ENCODE results near the gene ZNF501.

The ZNF501 gene

GRCh38 chr3:44762690-44763089 lies 33.3 kb downstream of the ZNF501 start:
- peak overlapping the region; percentile 96 for H3K4me3 ChIP-seq (ENCODE audit: low read length)
- DNase-seq (ENCODE audit: low read depth): no peak
- no peak for TF ChIP-seq CTCF (conservative IDR thresholded peaks at IDR 0.05; ENCODE audit: low read depth, low read length)

GRCh38 chr3:44764248-44764647 lies 34.8 kb downstream of the ZNF501 start:
- no peak overlapping the region for H3K4me3 ChIP-seq (ENCODE audit: low read length)
- no peak for TF ChIP-seq CTCF (conservative IDR thresholded peaks at IDR 0.05; ENCODE audit: low read depth, low read length)
- no peak for DNase-seq (ENCODE audit: low read depth)

GRCh38 chr3:44771424-44772098 lies 42.1 kb downstream of the ZNF501 start:
- H3K4me3 ChIP-seq (ENCODE audit: low read length): no peak overlapping the region

GRCh38 chr3:44772099-44772442 lies 42.6 kb downstream of the ZNF501 start:
- H3K4me3 ChIP-seq (ENCODE audit: low read length): no peak overlapping the region
- DNase-seq (ENCODE audit: low read depth): no peak
- TF ChIP-seq CTCF (conservative IDR thresholded peaks at IDR 0.05; ENCODE audit: low read depth, low read length): no peak

More at GRCh38 chr3:44771424-44772098, 42.1 kb downstream of the ZNF501 start:
- DNase-seq (ENCODE audit: low read depth): no peak
- TF ChIP-seq CTCF (conservative IDR thresholded peaks at IDR 0.05; ENCODE audit: low read depth, low read length): no peak

- no peak overlapping the region for H3K4me3 ChIP-seq (ENCODE audit: low read length)
- no peak for DNase-seq (ENCODE audit: low read depth)
- no peak for TF ChIP-seq CTCF (conservative IDR thresholded peaks at IDR 0.05; ENCODE audit: low read depth, low read length)
Measured at GRCh38 chr3:44782891-44783290, 53.5 kb downstream of the ZNF501 start.

Data from retinal pigment epithelial cell (primary cell).